HG03342 (cell line): ENCODE measurements around the gene ANTXR1.
"Not testable (repeated sequence)": the region's sequence is repeated elsewhere in the genome, so short reads cannot be mapped to it uniquely, and the experiment has no call there.

Source experiments
- ATAC-seq: cut with Tn5 transposase; IDR thresholded peaks from one replicate; pipeline ENCODE4 v1.9.1; 2021; ENCODE audit warnings: mild to moderate bottlenecking, moderate library complexity; ENCODE audit not compliant: unreplicated experiment

ANTXR1 gene

DNA sequence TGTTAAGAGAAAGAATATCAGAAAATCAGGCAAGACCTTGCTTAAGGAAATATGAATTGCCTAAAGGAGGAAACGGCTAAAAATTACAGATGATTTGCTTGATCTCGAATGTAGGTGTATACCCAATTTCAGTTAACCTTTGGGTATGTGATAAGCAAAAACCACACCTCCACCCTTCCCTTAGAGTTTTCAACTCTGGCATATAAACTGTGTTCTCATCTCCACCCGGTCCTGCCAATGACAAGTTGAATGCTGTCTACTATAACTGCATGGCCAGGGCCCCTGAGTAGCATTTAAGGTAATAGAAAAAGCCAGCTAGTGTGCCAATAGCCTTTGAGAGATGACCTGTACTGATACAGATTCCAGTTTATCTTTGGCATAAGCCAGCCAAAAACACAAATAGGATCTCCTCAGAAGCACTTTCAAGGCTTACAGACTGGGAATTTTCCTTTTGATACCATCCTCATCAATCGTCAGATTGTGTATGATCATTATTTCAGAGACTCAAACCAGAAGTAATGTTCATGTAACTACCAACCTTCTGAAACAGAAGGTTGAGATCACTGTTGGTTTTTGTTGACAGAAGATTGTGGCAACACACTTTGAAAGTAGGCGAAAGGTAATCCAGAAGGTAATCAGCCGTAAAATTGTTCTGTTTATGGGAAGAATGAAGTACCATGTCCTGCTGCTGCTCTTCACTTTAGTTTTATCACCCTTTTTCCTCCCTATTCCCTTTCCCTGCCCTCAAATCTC lies 211.0 kb downstream of the ANTXR1 start:
- ATAC-seq, result no peak

DNA sequence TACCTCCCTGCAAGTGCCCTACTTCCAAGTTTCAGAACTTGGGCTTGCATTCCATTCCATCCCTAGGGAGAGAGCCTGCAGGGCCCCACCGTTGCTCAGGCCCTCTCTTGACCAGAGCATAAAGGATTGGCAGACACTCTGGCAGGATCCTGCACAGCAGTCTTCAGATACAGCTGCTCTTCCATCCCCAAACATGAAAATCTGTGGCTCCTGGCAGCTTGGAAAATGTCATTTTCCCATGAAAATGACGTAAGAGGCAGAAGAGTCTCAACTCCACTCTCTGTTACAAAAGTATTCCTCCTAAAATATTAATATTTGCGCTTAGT lies 211.5 kb downstream of the ANTXR1 start:
- ATAC-seq, result no peak

DNA sequence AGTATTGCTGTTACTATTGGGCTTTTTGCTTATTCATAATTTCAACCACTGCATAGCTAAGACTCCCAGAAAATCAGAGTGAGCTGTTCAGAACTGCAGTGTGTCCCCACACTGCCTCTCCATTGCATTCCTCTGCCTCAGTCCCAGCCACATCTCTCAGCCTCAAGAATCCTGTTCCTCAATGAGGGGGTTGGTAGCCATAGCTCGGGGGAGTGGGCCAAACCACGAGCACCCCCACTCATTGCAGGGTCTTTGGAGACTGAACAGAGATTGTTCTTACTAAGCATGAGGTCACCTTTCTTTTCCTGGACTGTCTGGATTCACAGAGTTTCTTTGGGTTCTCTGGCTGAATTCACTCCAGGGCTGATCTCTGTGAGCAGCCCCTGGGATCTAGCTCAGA lies 213.0 kb downstream of the ANTXR1 start:
- no peak for ATAC-seq

DNA sequence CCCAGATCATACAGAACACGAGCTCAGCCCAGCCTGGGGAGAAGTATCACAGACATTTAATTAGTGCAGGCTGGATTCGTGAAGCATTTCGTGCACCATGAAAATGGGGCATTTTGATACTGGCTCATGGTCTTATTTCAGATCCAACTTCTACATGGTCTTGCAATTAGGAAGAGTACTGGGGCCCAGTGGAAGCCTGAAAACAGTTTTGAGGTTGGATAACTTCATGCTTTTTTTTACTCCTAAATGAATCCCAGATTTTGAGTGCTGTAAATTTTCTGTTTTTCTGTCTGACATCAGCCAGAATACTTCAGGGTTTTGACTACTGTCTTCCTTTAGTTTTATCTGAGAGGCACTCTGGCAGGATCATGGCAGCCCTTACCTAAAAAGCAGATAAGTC lies 213.9 kb downstream of the ANTXR1 start:
- no peak for ATAC-seq

DNA sequence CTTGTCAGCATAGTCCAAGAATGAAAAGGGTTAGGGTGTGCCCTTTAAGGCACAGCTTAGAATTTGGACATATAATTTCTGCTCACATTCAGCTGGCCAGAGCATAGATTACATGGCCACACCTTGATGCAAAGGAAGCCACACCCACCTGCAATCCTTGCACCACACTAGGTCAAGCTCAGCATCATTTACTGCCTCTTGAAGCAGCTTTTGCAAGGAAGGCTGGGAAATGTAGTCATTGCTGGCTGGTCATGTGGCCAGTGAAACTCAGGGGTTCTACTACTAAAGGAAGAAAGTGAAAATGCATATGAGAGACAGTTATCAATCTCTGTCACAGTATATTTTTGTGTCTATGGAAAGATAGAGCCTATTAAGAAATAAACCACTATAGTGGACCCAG lies 214.7 kb downstream of the ANTXR1 start:
- no peak for ATAC-seq

DNA sequence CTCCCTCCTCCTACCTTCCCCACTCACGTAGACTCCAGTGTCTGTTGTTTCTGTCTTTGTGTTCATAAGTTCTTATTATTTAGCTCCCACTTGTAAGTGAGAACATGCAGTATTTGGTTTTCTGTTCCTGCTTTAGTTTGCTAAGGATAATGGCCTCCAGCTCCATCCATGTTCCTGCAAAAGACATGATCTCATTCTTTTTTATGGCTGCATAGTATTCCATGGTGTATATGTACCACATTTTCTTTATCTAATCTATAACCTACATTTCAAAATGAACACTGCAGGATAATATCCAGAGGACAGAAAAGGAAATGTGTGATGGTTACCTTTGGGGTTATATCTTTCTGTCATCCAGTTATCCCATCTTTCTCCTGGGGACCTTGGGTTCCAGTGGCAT lies 218.0 kb downstream of the ANTXR1 start:
- ATAC-seq, result not testable (repeated sequence)

DNA sequence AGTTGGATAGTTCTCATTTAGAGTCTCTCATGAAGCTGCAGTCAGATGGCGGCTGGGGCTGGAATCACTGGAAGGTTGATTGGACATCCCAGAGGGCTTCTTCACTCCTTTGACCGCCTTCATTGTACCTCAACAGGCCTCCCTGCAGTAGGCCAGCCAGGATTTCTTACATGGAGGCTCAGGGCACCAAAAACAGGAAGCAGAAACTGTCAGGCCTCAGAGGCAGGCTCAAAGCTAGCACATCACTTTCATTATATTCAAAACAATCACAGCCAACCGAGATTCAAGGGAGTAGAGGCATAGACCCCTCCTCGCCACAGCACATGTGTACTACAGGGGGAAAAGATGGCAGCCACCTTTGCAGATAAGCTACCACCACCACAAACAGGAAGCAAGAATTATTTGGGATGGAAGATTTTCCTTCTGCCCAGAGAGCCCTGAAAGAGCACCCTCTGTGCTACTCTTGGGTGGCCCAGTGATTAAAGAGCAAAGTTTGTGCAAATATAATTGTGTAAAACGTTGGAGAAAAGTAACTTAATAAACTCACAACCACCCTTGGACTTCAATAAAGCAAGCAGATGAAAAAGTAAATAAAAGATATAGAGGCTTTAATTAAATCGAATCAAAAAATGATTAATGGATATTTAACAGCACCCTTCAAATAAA lies 218.8 kb downstream of the ANTXR1 start:
- no peak for ATAC-seq

DNA sequence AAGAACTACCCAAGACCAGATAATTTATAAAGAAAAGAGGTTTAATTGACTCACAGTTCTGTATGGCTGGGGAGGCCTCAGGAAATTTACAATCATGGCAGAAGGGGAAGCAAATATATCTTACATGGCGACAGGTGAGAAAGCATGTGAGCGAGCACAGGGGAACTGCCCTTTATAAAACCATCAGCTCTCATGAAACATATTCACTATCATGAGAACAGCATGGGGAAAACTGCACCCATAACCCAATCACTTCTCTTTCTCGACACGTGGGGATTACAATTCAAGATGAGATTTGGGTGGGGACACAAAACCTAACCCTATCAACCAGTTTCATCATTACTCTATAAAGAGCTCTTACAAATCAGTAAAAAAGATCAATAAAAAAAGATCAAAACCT lies 222.9 kb downstream of the ANTXR1 start:
- not testable (repeated sequence) for ATAC-seq

DNA sequence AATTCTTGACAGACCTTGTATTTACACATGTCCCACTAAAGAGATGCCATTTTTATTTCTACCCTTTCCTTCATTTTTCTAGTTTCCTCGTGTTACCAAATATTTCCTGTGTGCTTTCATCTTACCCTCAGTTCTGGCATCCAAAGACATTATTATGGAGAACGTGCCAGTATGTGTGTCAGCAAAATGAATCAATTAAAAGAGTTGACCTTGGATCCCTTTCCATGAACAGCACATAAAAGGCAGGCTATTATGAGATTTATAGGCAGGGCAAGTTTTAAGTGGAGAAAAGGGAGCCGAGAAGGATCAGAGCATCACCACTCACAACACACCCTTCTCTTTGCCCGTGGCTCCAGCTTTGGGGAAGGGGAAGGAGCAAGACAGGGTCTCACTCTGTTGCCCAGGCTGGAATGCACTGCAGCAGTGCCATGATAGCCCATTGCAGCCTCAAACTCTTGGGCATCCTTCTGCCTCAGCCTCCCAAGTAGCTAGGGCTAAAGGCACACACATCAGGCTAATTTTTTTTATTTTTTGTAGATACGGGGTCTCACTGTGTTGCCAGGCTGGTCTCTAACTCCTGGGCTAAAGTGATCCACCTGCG lies 224.2 kb downstream of the ANTXR1 start:
- ATAC-seq, result no peak

DNA sequence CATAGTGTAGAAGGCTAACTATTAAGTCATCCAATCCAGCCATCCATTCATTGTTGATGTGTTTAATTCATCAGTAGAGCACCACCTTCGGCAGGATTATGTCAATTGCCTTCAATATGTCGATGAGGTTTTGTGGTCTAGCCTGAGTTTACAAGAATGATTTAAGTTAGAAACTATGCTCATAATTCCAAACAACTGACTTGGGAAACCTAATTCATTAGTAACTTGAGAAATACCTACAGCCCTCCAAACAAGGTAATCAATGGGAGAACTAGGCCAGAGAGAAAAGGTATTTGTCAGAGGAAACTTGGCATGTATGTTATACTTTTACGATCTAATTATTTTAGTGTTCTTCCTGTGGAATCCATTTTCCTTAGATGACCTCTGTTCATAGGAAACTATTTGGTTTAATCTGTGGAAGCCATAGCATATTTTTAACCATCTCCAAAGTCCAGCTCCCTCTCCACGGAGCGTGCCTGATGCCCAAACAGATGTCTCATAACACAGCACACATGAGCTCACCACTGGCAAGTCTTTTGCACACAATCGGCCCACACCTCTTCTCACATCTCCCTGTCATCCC lies 225.6 kb downstream of the ANTXR1 start:
- ATAC-seq, result no peak

DNA sequence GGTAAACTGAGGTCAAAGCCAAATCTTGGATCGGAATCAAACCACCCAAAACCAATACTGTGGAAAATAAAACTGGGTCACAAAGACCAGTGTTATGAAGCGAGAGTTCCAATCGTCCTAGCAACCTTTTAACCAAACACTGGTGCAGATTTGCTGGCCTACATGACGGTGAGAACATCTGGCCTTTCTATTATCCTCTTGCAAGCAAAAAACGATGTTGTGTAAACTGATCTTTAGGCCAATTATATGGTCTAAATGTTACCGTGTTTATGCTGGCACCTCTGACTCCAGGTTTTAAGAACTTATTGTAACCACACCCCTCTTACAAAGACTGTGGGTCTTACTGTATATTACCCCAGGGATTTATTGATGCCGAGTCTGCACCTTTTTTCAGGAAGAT lies 228.1 kb downstream of the ANTXR1 start:
- ATAC-seq, result no peak

DNA sequence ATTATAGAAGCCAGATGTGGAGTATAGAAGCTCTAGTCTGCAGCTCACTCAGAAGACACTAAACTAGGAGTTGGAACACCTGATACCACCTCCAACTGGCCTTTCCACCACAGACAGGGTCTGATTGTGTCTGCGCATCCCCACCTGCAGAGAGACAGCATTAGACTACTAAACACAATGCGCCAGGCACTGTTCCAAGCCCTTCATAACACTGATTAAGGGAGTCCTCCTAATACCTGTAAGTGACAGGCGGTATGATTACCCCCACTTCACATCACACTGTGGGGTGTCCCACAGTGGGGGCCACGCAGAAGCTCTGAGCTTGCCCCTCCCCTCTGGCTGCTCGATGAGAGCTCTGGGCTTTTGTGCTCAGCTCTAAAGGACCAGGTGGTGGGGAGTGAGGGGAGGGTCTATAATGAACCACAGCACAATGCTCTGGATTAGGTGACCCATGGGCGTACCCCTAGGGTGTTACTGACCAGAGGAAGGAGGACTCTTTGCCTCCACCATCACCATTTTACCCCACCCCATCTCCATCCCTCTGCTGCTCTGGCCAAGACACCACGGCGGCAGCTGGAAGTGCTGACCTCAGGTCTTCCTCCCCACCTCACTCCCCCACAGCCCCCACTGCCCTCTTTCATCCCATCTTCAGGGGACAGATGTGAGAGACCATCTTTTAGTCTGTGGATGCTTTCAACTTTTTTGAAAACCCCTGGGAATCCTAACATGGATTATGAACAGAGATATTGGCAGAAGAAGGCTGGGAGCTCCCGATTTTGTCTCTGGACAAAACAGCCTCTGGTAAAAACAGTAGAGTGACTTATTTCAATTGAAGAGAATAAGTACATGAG lies 228.9 kb downstream of the ANTXR1 start:
- no peak for ATAC-seq

DNA sequence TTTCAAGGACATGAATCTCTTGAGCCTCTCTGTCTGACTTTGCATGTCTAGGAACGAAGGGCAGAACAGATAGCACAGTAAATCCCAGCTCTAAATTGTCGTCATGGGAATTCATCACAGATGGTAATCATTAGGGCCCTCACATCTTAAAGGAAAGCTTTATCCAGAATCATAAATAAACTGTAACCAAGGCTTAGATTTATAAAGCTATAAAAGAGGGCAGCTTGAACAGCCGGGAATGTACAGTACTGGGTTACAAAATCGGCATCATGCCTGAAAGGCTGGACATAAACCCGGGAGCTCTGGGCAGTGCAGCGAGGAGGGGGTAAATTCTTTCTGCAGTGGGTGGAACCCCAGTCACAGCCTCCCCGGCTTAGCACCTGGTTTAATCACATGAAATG lies 229.7 kb downstream of the ANTXR1 start:
- ATAC-seq, result no peak

DNA sequence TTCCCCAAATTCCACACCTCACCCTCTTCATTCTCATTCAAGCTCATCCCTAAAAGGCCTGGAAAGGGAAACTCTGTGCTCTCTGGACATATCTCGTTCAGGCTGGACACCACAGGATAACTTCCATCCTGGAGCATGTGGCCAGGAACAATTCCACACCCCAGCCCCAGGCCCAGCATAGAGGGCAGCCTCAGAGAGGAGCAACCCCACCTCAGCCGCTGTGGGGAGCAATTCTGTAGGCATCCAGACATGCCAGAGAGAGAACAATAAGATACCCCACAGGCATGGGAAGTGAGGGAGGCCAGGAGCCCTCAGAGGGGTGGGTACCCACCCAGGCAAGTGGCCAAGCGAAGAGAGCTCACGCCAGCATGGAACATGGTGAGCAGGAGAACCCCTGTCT lies 230.7 kb downstream of the ANTXR1 start:
- ATAC-seq, result no peak

DNA sequence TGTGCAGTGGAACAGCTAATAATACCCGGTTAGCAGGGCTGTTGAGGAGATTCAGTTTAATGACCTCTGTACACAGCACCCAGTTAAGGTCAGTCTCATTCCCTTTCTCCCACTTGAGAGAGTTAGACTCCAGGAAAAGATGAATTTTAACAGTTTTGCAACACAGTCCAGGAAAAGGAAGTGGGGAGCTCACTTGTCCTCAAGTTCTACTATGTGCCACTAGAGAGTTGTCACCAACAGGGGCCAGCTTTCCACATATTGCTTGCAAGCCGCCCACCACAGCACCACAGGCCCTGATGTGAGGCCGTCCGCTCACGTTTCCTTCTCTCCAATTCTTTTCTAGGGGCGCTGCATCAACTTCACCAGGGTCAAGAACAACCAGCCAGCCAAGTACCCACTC lies 231.9 kb downstream of the ANTXR1 start:
- no peak for ATAC-seq

DNA sequence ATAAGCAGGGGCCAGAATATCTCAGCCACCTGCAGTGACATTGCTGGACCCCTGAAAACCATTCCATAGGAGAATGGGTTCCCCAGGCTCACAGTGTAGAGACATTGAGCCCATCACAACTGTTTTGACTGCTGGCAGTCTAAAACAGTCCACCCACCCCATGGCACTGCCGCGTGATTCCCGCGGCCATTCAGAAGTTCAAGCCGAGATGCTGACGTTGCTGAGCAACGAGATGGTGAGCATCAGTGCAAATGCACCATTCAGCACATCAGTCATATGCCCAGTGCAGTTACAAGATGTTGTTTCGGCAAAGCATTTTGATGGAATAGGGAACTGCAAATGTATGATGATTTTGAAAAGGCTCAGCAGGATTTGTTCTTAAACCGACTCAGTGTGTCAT lies 234.6 kb downstream of the ANTXR1 start:
- ATAC-seq, result no peak

DNA sequence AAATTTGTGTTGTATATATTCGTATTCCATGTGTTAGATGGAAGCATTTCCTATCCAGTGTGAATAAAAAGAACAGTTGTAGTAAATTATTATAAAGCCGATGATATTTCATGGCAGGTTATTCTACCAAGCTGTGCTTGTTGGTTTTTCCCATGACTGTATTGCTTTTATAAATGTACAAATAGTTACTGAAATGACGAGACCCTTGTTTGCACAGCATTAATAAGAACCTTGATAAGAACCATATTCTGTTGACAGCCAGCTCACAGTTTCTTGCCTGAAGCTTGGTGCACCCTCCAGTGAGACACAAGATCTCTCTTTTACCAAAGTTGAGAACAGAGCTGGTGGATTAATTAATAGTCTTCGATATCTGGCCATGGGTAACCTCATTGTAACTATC lies 235.3 kb downstream of the ANTXR1 start:
- no peak for ATAC-seq

DNA sequence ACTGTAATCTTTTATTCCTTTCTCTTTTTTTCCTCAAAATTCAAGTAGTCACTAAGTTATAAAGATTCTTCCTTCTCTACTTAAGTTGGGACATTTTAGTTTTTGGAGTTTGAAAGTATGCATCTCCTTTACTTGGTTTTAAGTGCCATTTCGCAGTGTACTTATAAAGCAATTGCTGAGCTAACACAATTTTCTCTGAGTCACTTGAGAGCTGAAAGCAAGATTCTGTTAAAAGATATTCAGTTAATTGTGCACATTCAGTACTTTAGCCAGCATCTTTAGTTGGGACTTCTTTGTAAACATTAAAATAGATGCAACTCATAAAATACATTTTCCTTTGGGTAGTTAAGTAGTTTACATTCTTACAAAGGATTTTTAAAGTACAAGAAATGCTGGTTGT lies 238.0 kb downstream of the ANTXR1 start:
- no peak for ATAC-seq

DNA sequence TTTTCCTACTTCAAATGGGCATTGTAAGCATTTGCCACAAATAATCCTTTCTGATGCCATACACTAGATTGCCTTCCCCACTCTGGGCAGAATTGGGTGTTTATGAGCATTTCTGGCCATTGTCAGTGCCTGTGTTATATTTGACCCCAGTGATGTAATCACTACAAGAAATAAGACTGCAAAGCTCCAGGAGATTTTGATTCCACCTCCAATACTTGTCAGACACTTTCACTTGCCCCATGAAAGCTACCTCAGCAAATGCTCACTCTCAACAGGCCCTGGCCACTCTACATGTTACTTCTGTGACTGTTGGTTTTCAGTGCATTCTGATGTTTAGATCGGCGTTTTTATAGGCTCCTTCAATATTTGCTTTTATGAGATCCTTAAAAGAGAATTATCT lies 239.0 kb downstream of the ANTXR1 start:
- ATAC-seq, result no peak

DNA sequence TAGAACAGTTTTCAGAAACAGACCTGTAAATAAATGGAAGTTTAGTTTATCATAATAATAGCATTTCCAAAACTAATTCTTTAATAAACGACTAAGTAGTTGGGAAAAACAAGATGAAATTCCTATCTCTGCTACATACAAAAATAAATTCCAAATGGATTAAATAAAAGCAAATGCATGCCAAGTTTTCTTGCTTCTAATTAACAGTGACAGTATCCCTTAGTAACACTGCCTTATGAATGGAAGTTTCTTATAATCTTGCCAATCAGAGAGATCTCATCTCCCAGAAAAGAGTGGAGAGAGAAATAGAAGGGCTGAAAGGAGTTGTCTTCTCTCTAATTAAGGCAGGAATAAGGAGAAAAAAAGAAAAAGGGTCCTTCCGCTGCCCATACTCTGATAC lies 240.1 kb downstream of the ANTXR1 start:
- no peak for ATAC-seq

DNA sequence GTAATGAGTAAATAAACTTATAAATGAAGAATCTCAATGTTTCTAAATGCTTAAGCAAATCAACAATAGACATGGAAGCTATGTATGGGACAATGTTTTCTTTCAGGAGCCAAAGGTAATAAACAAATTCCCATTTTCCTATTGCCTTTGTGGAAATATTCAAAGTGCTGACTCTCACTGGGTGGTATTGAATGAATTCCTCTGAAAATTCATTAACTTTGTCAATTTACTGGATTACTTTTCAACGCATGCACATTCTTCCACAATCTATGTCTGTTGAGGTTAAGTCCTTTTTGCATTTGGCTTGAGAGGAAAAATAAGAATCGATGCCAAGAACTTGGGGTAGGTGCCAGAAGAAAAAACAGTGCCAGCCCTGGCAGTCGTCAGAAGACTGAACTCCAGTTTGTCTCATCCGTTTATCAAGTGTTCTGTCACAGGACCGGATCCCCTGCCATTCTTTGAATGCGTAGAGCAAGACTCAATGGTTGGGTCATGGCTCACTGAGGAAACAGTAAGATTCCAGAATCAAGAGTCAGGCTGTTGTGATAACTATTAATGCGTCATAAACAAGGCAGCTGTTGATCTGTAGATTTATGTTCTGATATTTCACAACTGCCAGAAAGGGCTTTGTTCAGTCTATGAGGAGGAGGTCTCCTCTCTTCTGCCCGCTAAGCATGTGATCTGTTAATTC lies 240.8 kb downstream of the ANTXR1 start:
- no peak for ATAC-seq
